Measurements from ENCODE around the gene ZC3HAV1. TPM values are rescaled to one million over a fixed set of nuclear protein-coding genes. Genes with fewer than 3 reads are reported as not detected.

ZC3HAV1 gene
- total RNA-seq, 1 donor from 2014 or later, result 13.5 TPM

DNA sequence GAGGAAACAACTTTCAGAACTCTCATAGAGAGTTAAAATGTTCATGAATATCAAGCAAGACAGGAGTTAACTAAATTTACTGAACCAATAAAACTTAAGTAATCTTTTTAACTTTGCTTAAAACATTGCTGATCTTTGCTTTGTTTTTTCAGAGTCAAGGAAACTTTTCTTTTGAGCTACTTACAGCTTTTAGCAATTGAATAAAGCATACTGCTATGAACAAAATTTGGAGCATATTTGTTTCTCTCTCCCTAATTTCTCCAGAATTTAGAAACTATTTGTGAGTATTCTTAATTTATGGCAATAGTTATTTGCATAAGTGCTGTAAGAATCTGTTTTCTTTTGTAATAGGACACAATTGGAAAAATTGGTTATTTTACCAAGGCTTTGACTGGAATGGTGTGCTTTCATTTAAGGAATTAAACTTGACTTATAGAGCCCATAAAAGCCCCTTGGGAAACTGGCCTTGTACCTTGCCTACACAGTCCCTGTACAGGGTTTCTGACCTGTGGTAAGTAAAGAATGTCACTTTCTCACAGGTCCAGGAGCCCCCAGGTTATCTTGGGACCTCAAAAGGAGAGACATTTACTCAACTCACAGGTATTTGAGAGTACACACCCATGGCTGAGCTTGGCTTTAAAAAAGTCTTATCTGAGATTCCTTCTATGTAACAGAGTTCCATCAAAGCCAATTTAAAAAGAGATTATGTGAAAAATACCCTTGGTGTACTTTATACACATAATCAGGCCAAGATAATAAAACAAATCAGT, 105.0 kb downstream of the ZC3HAV1 start:
- no peaks in the 10 kb centered on the region for H3K4me1 Mint-ChIP-seq (ENCODE audit: low read depth, unreplicated experiment)
- H3K9me3 Mint-ChIP-seq (ENCODE audit: unreplicated experiment), result peaks cover 4% of the 10 kb centered on the region
- H3K4me3 Mint-ChIP-seq (ENCODE audit: unreplicated experiment), result no peak overlapping the region

DNA sequence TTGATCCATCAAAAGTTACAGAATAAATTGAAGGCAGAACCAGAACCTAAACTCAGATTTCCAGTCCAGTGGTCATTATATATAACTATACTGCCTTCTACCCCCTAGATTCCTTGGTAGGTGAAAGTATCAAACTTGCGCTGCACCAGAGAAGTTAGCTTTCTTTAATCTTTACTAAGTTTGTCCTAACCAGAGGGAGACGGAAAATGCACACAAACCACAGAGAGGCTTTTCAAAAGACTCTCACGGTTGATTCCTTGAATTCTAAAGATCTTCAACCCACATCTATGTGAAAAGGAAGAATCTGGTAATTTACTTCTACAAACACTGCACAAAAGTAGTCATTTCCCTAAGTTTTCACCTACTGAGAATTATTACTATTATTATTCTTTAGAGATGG, 110.1 kb downstream of the ZC3HAV1 start:
- Mint-ChIP-seq H3K4me3 (ENCODE audit: unreplicated experiment) (no peak overlapping the region), H3K4me1 (ENCODE audit: low read depth, unreplicated experiment) (no peaks in the 10 kb centered on the region), H3K27me3 (ENCODE audit: unreplicated experiment) (no peaks in the 10 kb centered on the region), H3K36me3 (ENCODE audit: unreplicated experiment) (peaks cover 6% of the 10 kb centered on the region), H3K27ac (ENCODE audit: unreplicated experiment) (no peak overlapping the region), H3K9me3 (ENCODE audit: unreplicated experiment) (peaks cover 2% of the 10 kb centered on the region)
- TF ChIP-seq CTCF (IDR thresholded peaks at IDR 0.05; ENCODE audit: partially characterized antibody, unreplicated experiment), result no peak
- no peak for DNase-seq

More for the DNA sequence above, 105.0 kb downstream of the ZC3HAV1 start:
- Mint-ChIP-seq H3K27ac (ENCODE audit: unreplicated experiment) (no peak overlapping the region), H3K36me3 (ENCODE audit: unreplicated experiment) (peaks cover 6% of the 10 kb centered on the region), H3K27me3 (ENCODE audit: unreplicated experiment) (peaks cover under 1% of the 10 kb centered on the region)
- TF ChIP-seq CTCF (IDR thresholded peaks at IDR 0.05; ENCODE audit: partially characterized antibody, unreplicated experiment), result no peak
- no peak for DNase-seq

Other genes starting within 250 kb of the ZC3HAV1 start
- gene KIAA1549, start 128.3 kb downstream of the ZC3HAV1 start, total RNA-seq (ENCODE audit: unreplicated experiment), result 40.2 TPM
- 5.8 TPM for gene ZC3HAV1L, start 73.7 kb downstream of the ZC3HAV1 start, total RNA-seq (ENCODE audit: unreplicated experiment)
- 34.9 TPM for gene UBN2, start 121.5 kb upstream of the ZC3HAV1 start, total RNA-seq (ENCODE audit: unreplicated experiment)
- gene FMC1, start 231.6 kb upstream of the ZC3HAV1 start, total RNA-seq (ENCODE audit: unreplicated experiment), result 40.1 TPM